ENCODE measurements around the gene SLC10A3.

Gene SLC10A3

GRCh38 chrX:154490021-154490413 lies 412 bp downstream of the SLC10A3 start:
- DNase-seq (ENCODE audit: extremely low spot score) = no peak
- TF ChIP-seq ARNT (IDR thresholded peaks at IDR 0.05) (no peak), NFRKB (IDR thresholded peaks at IDR 0.05) (no peak), HDGF (IDR thresholded peaks at IDR 0.05; ENCODE audit: borderline replicate concordance) (no peak), ZNF384 (IDR thresholded peaks at IDR 0.05) (no peak), PKNOX1 (IDR thresholded peaks at IDR 0.05) (no peak), FOXA1 (IDR thresholded peaks at IDR 0.05) (no peak), BHLHE40 (IDR thresholded peaks at IDR 0.05; ENCODE audit: borderline replicate concordance) (no peak), CTBP1 (IDR thresholded peaks at IDR 0.05; ENCODE audit: borderline replicate concordance) (no peak), SP1 (IDR thresholded peaks at IDR 0.05) (no peak), FOXK2 (IDR thresholded peaks at IDR 0.05) (no peak), L3MBTL2 (conservative IDR thresholded peaks at IDR 0.05) (no peak), LEF1 (IDR thresholded peaks at IDR 0.05; ENCODE audit: borderline replicate concordance) (no peak), TARDBP (IDR thresholded peaks at IDR 0.05) (no peak), FOXM1 (IDR thresholded peaks at IDR 0.05; ENCODE audit: borderline replicate concordance) (no peak)
- POLR2A ChIA-PET = interaction anchor here (0.6 to 4.2 kb wide), 22 partner anchors 8 to 111 kb away, joined by 3 to 21 read pairs (median 6); partner anchors contain the start of genes ATP6AP1, DNASE1L1, EMD and FAM3A
- CTCF ChIA-PET = interaction anchor here (0.6 to 1.2 kb wide), 2 partner anchors 117 to 159 kb away, joined by 3 to 5 read pairs; no protein-coding TSS in a partner anchor

- POLR2A ChIA-PET = interaction anchor here (0.6 to 4.2 kb wide), 14 partner anchors 9 to 91 kb away, joined by 3 to 21 read pairs (median 8); partner anchors contain the start of genes ATP6AP1, FAM3A, LAGE3 and RPL10
- no peak for DNase-seq (ENCODE audit: extremely low spot score)
- TF ChIP-seq SP1 (IDR thresholded peaks at IDR 0.05) (no peak), BHLHE40 (IDR thresholded peaks at IDR 0.05; ENCODE audit: borderline replicate concordance) (no peak), SUZ12 (IDR thresholded peaks at IDR 0.05) (no peak), L3MBTL2 (conservative IDR thresholded peaks at IDR 0.05) (no peak), LEF1 (IDR thresholded peaks at IDR 0.05; ENCODE audit: borderline replicate concordance) (no peak), ARNT (IDR thresholded peaks at IDR 0.05) (no peak), NFRKB (IDR thresholded peaks at IDR 0.05) (no peak), TARDBP (IDR thresholded peaks at IDR 0.05) (no peak), FOXK2 (IDR thresholded peaks at IDR 0.05) (no peak), FOXM1 (IDR thresholded peaks at IDR 0.05; ENCODE audit: borderline replicate concordance) (no peak), ZNF384 (IDR thresholded peaks at IDR 0.05) (no peak), CTBP1 (IDR thresholded peaks at IDR 0.05; ENCODE audit: borderline replicate concordance) (no peak), ELF4 (IDR thresholded peaks at IDR 0.05) (no peak), FOXA1 (IDR thresholded peaks at IDR 0.05) (no peak), PKNOX1 (IDR thresholded peaks at IDR 0.05) (no peak), HDGF (IDR thresholded peaks at IDR 0.05; ENCODE audit: borderline replicate concordance) (no peak)
- CTCF ChIA-PET = interaction anchor here (0.5 to 1.2 kb wide), 2 partner anchors 48 to 116 kb away, joined by 4 to 5 read pairs; no protein-coding TSS in a partner anchor
Measured at GRCh38 chrX:154489182-154489581, 1.2 kb downstream of the SLC10A3 start.

- ChIA-PET CTCF (interaction anchor here (0.5 kb wide), 1 partner anchor 48 kb away, joined by 4 read pairs; no protein-coding TSS in a partner anchor), POLR2A (interaction anchor here (1.1 to 4.2 kb wide), 10 partner anchors 8 to 90 kb away, joined by 3 to 21 read pairs (median 5); partner anchors contain the start of genes FAM3A, LAGE3, RPL10 and TAFAZZIN)
- no peak for TF ChIP-seq SUZ12 (IDR thresholded peaks at IDR 0.05)
- no peak for TF ChIP-seq BHLHE40 (IDR thresholded peaks at IDR 0.05; ENCODE audit: borderline replicate concordance)
- no peak for TF ChIP-seq NFRKB (IDR thresholded peaks at IDR 0.05)
- TF ChIP-seq TARDBP (IDR thresholded peaks at IDR 0.05) = no peak
- no peak for TF ChIP-seq FOXM1 (IDR thresholded peaks at IDR 0.05; ENCODE audit: borderline replicate concordance)
- TF ChIP-seq CTBP1 (IDR thresholded peaks at IDR 0.05; ENCODE audit: borderline replicate concordance) = no peak
- no peak for TF ChIP-seq SP1 (IDR thresholded peaks at IDR 0.05)
- no peak for TF ChIP-seq FOXK2 (IDR thresholded peaks at IDR 0.05)
- no peak for TF ChIP-seq L3MBTL2 (conservative IDR thresholded peaks at IDR 0.05)
- no peak for TF ChIP-seq ARNT (IDR thresholded peaks at IDR 0.05)
- TF ChIP-seq FOXA1 (IDR thresholded peaks at IDR 0.05) = no peak
- no peak for TF ChIP-seq PKNOX1 (IDR thresholded peaks at IDR 0.05)
- TF ChIP-seq LEF1 (IDR thresholded peaks at IDR 0.05; ENCODE audit: borderline replicate concordance) = no peak
- DNase-seq (ENCODE audit: extremely low spot score) = no peak
Measured at GRCh38 chrX:154488336-154489075, 1.9 kb downstream of the SLC10A3 start.

- no peak for TF ChIP-seq FOXA1 (IDR thresholded peaks at IDR 0.05)
- TF ChIP-seq ELF4 (IDR thresholded peaks at IDR 0.05) = no peak
- no peak for TF ChIP-seq LEF1 (IDR thresholded peaks at IDR 0.05; ENCODE audit: borderline replicate concordance)
- no peak for TF ChIP-seq FOXK2 (IDR thresholded peaks at IDR 0.05)
- no peak for TF ChIP-seq NFRKB (IDR thresholded peaks at IDR 0.05)
- TF ChIP-seq FOXM1 (IDR thresholded peaks at IDR 0.05; ENCODE audit: borderline replicate concordance) = no peak
- no peak for TF ChIP-seq ARNT (IDR thresholded peaks at IDR 0.05)
- TF ChIP-seq CTBP1 (IDR thresholded peaks at IDR 0.05; ENCODE audit: borderline replicate concordance) = no peak
- DNase-seq (ENCODE audit: extremely low spot score) = no peak
- POLR2A ChIA-PET = interaction anchor here (1.2 to 4.2 kb wide), 9 partner anchors 10 to 90 kb away, joined by 3 to 19 read pairs (median 5); partner anchors contain the start of genes LAGE3, RPL10 and TAFAZZIN
- CTCF ChIA-PET = no interaction called here
Measured at GRCh38 chrX:154487518-154488290, 2.7 kb downstream of the SLC10A3 start.

Data from HEK293T (cell line).